Stomach smooth muscle (tissue), 2 donors: ENCODE data around the gene FGF2.
A peak's percentile ranks its signal among the peaks of the same experiment; 100 is the strongest.
"Not testable (repeated sequence)": the region's sequence is repeated elsewhere in the genome, so short reads cannot be mapped to it uniquely, and the experiment has no call there.

Source experiments
- H3K27ac ChIP-seq: one replicate; pipeline ENCODE4 v1.7.0; 2013; ENCODE audit warnings: mild to moderate bottlenecking, low read length, inconsistent platforms
- H3K27me3 ChIP-seq, 2 donors: one replicate each; pipeline ENCODE4 v1.7.0; 2013; ENCODE audit warnings: low read length in 2 of 2; ENCODE audit not compliant: insufficient read depth in 2 of 2, control insufficient read depth in 1 of 2
- H3K36me3 ChIP-seq, 2 donors: one replicate each; pipeline ENCODE4 v1.7.0; 2013; ENCODE audit warnings: low read length in 2 of 2; ENCODE audit not compliant: control insufficient read depth in 2 of 2, insufficient read depth in 2 of 2
- H3K4me1 ChIP-seq: one replicate; pipeline ENCODE4 v1.7.0; 2013; ENCODE audit warnings: low read length; ENCODE audit not compliant: control insufficient read depth, insufficient read depth
- H3K4me3 ChIP-seq, 2 donors: one replicate each; pipeline ENCODE4 v1.7.0; 2013; ENCODE audit warnings: low read length in 2 of 2
- H3K9ac ChIP-seq, 2 donors: one replicate each; pipeline ENCODE4 v1.7.0; 2013; ENCODE audit warnings: low read length in 2 of 2, mild to moderate bottlenecking in 1 of 2
- H3K9me3 ChIP-seq, 2 donors: one replicate each; pipeline ENCODE4 v1.7.0; 2013; ENCODE audit warnings: low read length in 2 of 2; ENCODE audit not compliant: control insufficient read depth in 2 of 2
- donor health status: healthy.
- donor health status: Pancreatic carcinoma.

Gene FGF2

DNA sequence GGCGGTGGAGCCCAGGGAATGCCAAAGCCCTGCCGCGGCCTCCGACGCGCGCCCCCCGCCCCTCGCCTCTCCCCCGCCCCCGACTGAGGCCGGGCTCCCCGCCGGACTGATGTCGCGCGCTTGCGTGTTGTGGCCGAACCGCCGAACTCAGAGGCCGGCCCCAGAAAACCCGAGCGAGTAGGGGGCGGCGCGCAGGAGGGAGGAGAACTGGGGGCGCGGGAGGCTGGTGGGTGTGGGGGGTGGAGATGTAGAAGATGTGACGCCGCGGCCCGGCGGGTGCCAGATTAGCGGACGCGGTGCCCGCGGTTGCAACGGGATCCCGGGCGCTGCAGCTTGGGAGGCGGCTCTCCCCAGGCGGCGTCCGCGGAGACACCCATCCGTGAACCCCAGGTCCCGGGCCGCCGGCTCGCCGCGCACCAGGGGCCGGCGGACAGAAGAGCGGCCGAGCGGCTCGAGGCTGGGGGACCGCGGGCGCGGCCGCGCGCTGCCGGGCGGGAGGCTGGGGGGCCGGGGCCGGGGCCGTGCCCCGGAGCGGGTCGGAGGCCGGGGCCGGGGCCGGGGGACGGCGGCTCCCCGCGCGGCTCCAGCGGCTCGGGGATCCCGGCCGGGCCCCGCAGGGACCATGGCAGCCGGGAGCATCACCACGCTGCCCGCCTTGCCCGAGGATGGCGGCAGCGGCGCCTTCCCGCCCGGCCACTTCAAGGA, at the start of gene FGF2:
TSS of gene FGF2 (plus strand) at position 279 of the 705 bp plus-strand sequence. CDS start at position 623, 344 bp downstream.
- no peaks in the 10 kb centered on the region for H3K36me3 ChIP-seq
- H3K9me3 ChIP-seq, result no peaks in the 10 kb centered on the region
- peak within 1 kb of the TSS; percentile 84 for H3K27ac ChIP-seq
- H3K4me3 ChIP-seq, result peak within 1 kb of the TSS; percentile 87 to 88
- peak within 1 kb of the TSS; percentile 78 to 84 for H3K9ac ChIP-seq
- H3K4me1 ChIP-seq, result peaks cover 19% of the 10 kb centered on the region
- H3K27me3 ChIP-seq, result no peaks in the 10 kb centered on the region

DNA sequence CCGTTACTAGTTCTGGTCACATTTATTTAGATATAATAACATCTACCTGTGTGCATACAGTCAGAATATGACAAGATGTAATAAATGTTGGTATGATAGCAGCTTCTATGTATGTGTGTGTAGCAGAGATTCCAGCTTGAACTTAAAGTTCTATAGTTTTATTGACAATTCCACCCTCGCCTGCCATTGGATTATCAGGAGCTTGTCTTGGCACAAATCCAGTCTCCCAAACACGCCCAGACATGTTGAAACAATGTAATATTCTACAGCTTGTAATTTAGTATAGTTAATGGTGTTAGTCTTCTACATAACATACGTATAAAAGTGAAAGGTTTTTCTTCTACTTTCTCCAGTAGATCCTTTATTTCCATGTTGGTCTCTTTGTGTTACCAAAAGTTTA, 49.7 kb upstream of the FGF2 start:
- Histone ChIP-seq H3K9me3 (peaks cover 0 to 3% of the 10 kb centered on the region in 2 donors), H3K4me1 (no peaks in the 10 kb centered on the region), H3K4me3 (no peak overlapping the region), H3K27ac (no peak overlapping the region), H3K36me3 (no peaks in the 10 kb centered on the region), H3K27me3 (no peaks in the 10 kb centered on the region), H3K9ac (no peak overlapping the region)

DNA sequence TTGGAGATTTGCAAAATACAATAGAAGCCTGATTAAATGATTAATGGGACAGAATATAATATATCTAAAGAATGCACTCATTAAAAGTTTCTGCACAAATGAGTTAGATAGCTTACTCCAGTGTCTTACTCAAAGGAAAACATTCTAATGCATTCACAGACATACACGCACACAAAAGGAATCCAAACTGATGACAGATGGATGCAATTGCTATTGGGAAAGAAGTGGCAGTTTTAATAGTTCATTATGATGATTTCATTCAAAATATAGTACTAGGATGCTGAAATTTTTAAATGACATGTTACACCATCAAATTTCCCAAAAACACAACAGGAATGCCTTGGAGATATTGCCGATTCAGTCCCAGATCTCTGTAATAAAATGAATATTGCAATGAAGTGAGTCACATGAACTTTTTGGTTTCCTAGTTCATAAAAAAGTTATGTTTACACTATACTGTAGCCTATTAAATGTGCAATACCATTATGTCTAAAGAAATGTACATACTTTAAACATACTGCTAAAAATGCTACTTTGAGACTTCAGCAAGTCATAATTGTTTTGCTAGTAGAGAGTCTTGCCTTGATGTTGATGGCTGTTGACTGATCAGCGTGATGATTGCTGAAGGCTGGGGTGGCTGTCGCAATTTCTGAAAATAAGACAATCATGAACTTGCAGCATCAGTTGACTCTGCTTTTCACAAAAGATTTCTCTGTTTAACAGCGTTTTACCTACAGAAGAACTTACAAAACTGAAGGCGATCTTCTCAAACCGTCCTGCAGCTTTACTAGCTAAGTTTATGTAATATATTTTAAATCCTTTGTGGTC, 48.6 kb upstream of the FGF2 start:
- H3K4me3 ChIP-seq, result no peak overlapping the region

DNA sequence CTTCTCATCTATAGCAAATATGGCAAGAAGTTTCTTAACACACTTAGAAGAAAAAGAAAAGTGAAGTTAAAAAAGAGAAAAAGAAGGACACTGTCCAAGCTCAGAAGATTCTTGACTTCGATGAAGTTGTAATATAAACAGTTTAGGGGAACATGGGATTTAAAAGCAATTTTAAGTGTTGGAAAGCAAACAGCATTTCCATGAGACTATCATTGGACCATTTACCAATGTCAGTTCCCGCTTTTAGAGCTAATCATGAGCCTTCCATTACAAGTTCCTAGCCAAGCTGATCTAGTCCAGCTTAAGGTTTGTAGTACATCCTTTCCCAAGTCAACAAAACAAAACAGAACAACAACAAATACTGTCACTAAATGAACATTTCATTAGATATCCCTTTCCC, 45.1 kb upstream of the FGF2 start:
- no peaks in the 10 kb centered on the region for H3K36me3 ChIP-seq
- H3K4me1 ChIP-seq, result peaks cover 4% of the 10 kb centered on the region
- H3K27me3 ChIP-seq, result no peaks in the 10 kb centered on the region
- H3K9me3 ChIP-seq, result peaks cover 0 to 3% of the 10 kb centered on the region in 2 donors
- no peak overlapping the region for H3K27ac ChIP-seq
- H3K4me3 ChIP-seq, result no peak overlapping the region
- H3K9ac ChIP-seq, result no peak overlapping the region

More for the DNA sequence above, 48.6 kb upstream of the FGF2 start:
- H3K27me3 ChIP-seq, result no peaks in the 10 kb centered on the region
- no peaks in the 10 kb centered on the region for H3K36me3 ChIP-seq
- no peak overlapping the region for H3K27ac ChIP-seq
- H3K9ac ChIP-seq, result no peak overlapping the region
- peaks cover 0 to 3% of the 10 kb centered on the region in 2 donors for H3K9me3 ChIP-seq
- H3K4me1 ChIP-seq, result no peaks in the 10 kb centered on the region

DNA sequence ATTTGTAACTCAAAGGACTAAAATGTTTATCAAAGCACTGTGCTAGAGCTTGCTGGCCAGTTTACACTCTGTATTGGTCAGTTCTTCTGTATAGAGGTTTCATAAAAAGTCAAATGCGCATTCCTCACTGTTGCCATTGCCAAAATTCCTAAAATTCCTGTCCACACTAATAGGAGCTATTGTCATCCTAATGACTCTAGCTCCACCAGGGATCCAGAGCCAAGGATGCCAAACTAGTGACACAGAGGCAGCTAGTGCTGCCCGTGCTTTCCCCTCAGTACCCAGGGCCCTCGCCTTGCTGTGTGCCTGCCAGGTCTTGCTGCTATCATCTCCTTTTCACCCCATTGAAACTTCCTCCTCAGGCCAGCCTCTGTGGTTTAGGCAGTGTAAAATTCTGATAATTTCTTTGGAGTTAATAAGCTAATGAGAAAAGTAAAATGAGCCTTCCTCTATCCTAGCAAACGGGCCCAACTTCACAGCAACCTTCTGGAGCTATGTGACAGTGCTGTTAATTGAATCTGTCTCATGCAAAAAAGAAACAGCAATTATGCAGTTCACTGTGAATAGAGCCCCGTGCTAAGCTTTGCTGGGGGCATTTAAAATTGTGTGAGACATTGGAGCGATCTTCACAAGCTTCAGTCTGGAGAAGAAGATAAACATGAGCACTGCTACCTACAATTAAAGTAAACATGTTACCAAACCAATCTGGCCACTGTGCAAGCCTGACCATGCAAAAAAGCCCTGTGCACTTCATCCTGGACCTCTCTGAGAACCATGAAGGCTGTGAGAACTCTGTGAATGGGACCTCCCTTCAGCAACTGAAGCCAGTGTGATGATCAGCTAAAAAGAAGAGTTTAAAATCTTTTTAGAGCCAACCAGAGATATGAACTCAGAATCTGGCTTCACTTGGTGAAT, 43.1 kb upstream of the FGF2 start:
- H3K4me3 ChIP-seq, result peak overlapping the region in 1 of 2 donors; percentile 29
- no peak overlapping the region for H3K9ac ChIP-seq
- no peaks in the 10 kb centered on the region for H3K36me3 ChIP-seq
- H3K27me3 ChIP-seq, result no peaks in the 10 kb centered on the region
- H3K27ac ChIP-seq, result no peak overlapping the region
- peaks cover 4% of the 10 kb centered on the region for H3K4me1 ChIP-seq
- peaks cover 0 to 3% of the 10 kb centered on the region in 2 donors for H3K9me3 ChIP-seq

- Histone ChIP-seq H3K4me1 (peaks cover 4% of the 10 kb centered on the region), H3K9ac (no peak overlapping the region), H3K27ac (no peak overlapping the region), H3K9me3 (peaks cover 0 to 3% of the 10 kb centered on the region in 2 donors), H3K27me3 (no peaks in the 10 kb centered on the region), H3K4me3 (no peak overlapping the region), H3K36me3 (no peaks in the 10 kb centered on the region)
Measured at GRCh38 chr4:122784261-122784660, 42.4 kb upstream of the FGF2 start.

DNA sequence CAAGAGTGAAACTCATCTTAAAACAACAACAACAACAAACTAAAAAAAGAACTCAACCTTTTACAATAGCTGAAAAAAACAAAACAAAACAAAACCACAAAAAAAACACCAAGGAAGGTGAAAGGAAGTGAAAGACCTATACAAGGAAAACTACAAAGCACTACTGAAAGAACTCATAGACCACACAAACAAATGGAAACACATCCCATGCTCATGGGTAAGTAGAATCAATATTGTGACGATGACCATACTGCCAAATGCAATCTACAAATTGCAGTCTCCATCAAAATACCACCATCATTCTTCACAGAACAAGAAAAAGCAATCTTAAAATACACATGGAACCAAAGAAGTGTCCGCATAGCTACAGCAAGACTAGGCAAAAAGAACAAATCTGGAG, 41.5 kb upstream of the FGF2 start:
- Histone ChIP-seq H3K4me1 (peaks cover 4% of the 10 kb centered on the region), H3K27me3 (no peaks in the 10 kb centered on the region), H3K36me3 (no peaks in the 10 kb centered on the region), H3K9ac (no peak overlapping the region), H3K9me3 (no peaks in the 10 kb centered on the region), H3K4me3 (no peak overlapping the region), H3K27ac (no peak overlapping the region)

DNA sequence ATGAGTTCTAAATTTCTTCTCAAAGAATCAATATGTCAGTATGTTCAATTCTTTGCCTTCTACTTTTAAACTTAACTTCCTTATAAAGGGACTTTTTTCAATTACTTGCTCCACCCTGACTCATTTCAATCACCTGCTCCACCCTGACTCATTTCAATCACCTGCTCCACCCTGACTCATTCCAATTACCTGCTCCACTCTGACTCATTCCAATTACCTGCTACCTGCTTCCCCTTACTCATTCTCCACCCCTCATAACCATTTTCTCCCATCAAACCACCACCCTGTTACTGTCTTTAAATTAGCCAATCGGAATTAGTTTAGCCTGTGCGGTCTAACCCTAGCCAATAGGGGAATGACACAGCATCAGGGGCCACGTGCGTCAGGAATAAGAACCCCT, 40.3 kb upstream of the FGF2 start:
- not testable (repeated sequence) for H3K27ac ChIP-seq, H3K4me1 ChIP-seq, H3K9me3 ChIP-seq, H3K4me3 ChIP-seq, H3K9ac ChIP-seq, H3K36me3 ChIP-seq, H3K27me3 ChIP-seq

- H3K9ac ChIP-seq, H3K36me3 ChIP-seq, H3K4me3 ChIP-seq, H3K9me3 ChIP-seq, H3K27me3 ChIP-seq, H3K27ac ChIP-seq, H3K4me1 ChIP-seq: not testable (repeated sequence)
Measured at GRCh38 chr4:122786920-122787319, 39.7 kb upstream of the FGF2 start.

GRCh38 chr4:122787940-122788339, 38.7 kb upstream of the FGF2 start:
- Histone ChIP-seq H3K27ac (no peak overlapping the region), H3K27me3 (no peaks in the 10 kb centered on the region), H3K9ac (no peak overlapping the region), H3K4me3 (no peak overlapping the region), H3K4me1 (peaks cover 4% of the 10 kb centered on the region), H3K36me3 (no peaks in the 10 kb centered on the region), H3K9me3 (no peaks in the 10 kb centered on the region)
